ENCODE measurements around the gene ADAMTS16.
"Not testable (repeated sequence)": the region's sequence is repeated elsewhere in the genome, so short reads cannot be mapped to it uniquely, and the experiment has no call there.

The ADAMTS16 gene
- total RNA-seq: 0 to 0.14 reads per million in 2 donors

GRCh38 chr5:5139777-5140478 lies at the start of gene ADAMTS16:
Gene ADAMTS16 (plus strand): TSS chr5:5140330. CDS start chr5:5140468, 138 bp downstream.
- DNase-seq: no peak

DNA sequence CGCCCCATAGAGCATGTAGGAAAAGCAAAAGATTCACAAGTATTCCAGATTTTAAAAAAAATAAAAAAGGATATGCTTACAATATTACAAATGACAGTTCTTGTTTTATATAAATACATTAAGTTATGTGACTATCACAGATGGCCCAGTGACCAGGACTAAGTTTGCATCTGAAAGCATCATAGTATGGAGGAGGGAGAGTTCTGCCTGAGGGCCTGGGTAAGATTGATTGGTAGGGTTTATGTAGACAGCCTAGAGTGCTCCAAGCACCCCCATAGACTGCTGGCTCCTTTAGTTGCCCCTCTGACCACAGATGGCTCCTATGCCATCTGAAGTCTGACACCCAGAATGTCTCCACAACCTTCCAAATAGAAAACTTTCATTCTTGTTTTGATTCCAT lies 48.0 kb upstream of the ADAMTS16 start:
- no peak for DNase-seq

- no peak for DNase-seq
Observed at GRCh38 chr5:5100635-5101034, 39.5 kb upstream of the ADAMTS16 start.

DNA sequence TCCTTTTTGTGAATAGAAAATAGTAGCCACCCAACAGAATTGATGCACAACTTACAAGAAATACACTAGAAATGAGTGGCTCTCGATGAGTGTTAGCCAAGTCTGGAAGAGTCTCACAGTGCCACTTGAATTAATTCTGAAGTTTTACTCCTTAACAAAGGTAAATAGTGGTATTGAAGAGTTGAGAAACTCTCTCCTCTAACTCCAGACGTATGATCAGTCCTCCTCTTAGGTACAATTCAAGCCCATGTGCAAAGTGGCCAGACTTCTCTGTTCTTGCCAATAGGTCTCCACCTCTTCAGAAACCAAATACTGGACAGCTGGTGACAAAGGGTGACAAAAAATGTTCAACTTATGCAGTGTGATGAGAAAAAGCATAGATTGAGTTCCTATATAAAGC lies 38.5 kb upstream of the ADAMTS16 start:
- DNase-seq: no peak

- no peak for DNase-seq
Observed at GRCh38 chr5:5103245-5103644, 36.9 kb upstream of the ADAMTS16 start.

DNA sequence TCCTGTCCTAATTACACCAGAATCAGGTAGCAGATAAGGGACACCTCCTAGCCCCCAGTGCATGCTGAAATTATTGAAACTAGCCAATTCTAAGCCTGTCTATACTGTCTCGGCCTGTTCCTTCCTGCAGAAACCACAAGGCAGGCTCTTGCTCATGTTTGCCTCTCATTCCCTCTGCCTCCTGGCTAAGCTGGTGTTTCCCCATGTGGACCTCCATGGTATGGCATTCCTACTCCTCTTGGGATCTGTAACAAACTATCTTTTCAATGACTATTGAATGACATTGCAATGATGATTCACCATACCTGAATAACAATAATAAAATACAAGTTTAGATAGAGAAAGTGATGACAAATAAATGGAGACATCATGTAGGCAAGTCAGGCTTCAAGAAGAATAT lies 35.6 kb upstream of the ADAMTS16 start:
- DNase-seq: no peak

GRCh38 chr5:5105531-5105930 lies 34.6 kb upstream of the ADAMTS16 start:
- no peak for DNase-seq

DNA sequence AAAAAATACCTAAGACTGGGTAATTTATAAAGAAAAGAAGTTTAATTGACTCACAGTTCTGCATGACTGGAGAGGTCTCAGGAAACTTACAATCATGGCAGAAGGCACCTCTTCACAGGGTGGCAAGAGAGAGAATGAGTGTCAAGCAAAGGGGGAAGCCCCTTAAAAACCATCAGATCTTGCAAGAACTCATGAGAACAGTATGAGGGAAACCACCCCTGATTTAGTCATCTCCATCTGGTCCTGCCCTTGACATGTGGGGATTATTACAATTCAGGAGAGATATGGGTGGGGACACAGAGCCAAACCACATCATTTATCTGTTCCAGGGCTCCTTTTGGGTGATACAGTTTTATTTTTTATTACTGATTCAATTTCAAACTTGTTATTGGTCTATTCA lies 23.2 kb upstream of the ADAMTS16 start:
- no peak for DNase-seq

GRCh38 chr5:5122776-5123175 lies 17.4 kb upstream of the ADAMTS16 start:
- no peak for DNase-seq

- DNase-seq: no peak
Observed at GRCh38 chr5:5124231-5124630, 15.9 kb upstream of the ADAMTS16 start.

DNA sequence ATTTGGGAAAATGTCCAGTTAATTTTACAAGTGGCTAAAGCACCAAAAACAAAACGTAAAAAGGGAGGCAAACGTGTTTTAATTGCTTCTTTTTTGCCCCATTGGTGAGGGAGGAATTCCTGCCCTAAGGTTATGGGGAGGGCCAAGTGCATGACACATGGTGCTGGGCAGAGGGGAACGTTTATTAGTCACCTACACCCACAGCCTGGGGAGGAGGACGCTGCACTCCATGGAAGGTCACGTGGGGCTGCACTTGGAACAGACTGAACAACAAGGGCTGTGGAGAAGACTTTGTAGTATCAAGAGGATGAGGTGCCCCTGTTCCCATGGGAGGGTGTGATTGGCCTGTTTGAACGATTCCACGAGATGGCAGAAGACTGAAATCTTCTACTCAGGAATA lies 13.7 kb upstream of the ADAMTS16 start:
- no peak for DNase-seq

GRCh38 chr5:5128766-5129165 lies 11.4 kb upstream of the ADAMTS16 start:
- DNase-seq: no peak

GRCh38 chr5:5132234-5132633 lies 7.9 kb upstream of the ADAMTS16 start:
- no peak for DNase-seq

DNA sequence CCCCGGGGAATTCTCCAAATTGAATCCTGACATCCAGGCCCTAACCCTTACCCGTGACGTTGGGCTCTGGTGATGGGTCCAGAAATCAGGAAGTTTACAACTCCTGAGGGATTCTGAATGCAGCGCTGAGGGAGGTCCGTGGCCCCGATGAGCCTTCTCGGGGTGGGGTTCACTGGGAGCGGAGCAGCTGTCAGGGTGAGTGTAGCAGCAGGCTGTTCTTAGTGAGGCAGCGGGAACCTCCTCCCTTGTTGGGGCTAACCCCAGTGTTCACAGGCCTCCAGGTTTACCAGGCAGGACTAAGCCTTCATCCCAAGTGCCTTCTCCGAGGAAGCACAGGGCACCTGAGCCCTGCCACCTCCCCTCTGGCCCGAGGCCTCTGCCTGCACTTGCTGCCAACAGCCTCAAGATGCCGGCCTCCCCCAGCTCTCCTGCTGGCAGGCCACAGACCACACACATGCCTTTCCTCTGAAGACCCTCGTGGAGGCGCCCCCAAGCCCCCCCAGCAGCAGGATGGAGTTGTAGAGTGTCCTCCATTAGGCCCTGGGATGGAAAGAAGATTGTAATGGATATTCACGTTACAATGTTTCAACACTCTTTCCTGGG lies 7.3 kb upstream of the ADAMTS16 start:
- DNase-seq: no peak

GRCh38 chr5:5134107-5134506 lies 6.0 kb upstream of the ADAMTS16 start:
- DNase-seq: no peak

GRCh38 chr5:5135957-5136676 lies 4.0 kb upstream of the ADAMTS16 start:
- no peak for DNase-seq

DNA sequence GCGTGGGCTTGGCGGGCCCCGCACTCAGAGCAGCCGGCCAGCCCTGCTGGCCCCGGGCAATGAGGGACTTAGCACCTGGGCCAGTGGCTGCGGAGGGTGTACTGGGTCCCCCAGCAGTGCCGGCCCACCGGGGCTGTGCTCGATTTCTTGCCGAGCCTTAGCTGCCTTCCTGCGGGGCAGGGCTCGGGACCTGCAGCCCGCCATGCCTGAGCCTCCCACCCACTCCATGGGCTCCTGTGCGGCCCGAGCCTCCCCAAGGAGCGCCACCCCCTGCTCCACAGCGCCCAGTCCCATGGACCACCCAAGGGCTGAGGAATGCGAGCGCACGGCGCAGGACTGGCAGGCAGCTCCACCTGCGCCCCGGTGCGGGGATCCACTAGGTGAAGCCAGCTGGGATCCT lies 2.3 kb upstream of the ADAMTS16 start:
- DNase-seq: not testable (repeated sequence)

DNA sequence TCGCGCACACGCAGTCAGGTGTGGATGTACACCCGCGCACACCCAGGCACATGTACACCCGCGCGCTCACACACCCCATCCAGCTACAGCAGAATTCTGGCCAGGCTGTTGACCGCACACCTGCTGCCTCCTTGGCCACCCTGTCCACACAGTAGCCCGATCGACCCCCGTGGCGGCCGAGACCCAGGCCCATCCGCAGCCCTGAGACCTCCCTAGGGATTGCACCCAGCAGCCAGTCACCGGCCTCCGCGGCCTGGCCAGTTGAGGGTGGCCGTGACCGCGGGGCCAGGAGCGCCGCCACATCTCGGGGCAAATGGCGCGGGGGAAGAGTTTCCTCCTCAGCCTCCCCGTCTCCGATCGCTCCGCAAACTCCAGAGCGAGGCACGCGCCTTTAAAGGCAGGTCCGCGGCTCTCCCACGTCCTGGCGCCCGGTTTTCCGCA lies 774 bp upstream of the ADAMTS16 start:
- no peak for DNase-seq

- no peak for DNase-seq
Observed at GRCh38 chr5:5140479-5141338, 579 bp downstream of the ADAMTS16 start.

- DNase-seq: no peak
Observed at GRCh38 chr5:5141339-5141599, 1.1 kb downstream of the ADAMTS16 start.

DNA sequence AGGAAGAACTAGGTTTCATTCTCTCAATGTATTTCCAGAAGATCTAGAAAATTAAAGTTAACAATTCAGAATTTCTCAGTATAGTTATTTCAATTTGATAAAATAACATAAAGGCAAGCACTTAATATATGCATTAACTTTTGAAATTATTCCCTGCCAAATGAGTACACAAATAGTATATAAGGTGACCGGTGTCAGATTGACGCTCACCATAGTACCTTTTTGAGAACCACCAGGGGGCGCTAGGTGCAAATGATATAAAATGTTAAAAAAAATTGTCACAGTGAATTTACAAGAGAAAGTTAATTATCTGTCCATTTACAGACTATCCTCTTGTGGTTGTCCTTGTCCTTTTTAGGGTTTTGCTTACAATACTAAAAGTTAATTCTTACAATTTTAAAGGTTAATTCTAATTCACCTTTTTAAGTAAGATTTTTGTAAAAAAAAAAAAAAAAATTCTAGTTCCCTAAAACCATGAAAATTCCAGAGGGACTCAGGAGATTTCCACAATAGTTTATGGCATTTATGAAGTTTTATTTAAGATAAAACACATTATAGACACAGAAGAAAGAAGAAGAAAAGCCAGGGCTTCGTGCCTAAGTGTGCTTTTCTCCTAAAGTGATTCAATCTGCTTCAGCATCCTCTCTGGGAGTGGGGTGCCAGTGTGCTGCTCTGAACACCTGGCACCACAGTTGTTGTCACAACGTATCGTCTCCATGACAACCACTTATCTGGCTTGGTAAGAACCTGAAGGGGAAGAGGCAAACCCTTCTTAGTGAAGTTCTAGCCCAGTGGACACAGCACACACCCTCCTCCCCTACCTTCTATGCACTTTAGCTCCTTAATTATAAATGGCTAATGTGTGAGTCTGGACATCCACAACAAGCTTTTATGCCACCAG lies 1.7 kb downstream of the ADAMTS16 start:
- peak; percentile 45 for DNase-seq

DNA sequence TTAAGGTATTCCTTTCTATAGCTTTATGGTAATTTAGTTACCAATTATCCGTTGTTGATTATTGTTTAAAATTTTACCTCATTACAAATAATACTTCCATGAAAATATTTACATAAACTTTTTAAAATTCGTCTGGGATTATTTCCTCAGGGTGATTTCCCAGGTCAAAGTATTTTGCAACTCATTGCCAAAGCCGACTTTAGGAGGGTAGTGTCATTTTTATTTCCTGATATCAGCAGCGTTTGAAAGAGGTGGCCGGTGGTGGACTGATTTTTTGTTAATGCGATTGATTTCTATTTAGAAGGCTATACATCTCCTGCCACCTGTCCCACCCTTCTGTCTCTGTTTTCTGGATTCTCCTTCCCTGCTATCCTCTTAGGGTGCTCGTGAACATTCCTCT lies 4.3 kb downstream of the ADAMTS16 start:
- no peak for DNase-seq
